VCaP (cell line): ENCODE results near the gene NIM1K.

ENCODE experiments used
- H3K27ac ChIP-seq: fragments of 450-650 bp; 2 replicates; pipeline ENCODE4 v1.5.1; 2017
- TF ChIP-seq, protein P1 (sequence below): fragments of 450-650 bp; conservative IDR thresholded peaks from 2 replicates; pipeline ENCODE4 v1.5.1; 2017; ENCODE audit warnings: mild to moderate bottlenecking, moderate library complexity

Gene NIM1K

DNA sequence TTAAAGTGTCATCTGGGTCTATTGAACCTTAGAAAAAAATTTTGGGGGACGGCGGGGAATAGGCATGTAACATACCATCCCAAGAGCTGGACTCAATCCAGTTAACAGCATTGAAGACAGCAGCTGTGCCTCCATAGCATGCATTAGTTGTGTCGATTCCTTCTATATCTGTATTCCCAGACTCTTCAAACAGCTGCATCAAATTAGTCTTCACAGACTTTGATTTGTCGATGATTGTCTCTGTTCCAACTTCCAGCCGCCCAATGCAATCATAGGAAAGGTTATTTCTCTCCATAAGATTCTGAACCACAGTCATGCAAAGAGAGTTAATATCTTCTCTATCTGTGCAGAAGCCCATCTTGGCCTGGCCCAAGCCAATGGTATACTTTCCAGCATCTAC lies 106.4 kb downstream of the NIM1K start:
- H3K27ac ChIP-seq: no peak overlapping the region
- TF ChIP-seq, protein P1, sequence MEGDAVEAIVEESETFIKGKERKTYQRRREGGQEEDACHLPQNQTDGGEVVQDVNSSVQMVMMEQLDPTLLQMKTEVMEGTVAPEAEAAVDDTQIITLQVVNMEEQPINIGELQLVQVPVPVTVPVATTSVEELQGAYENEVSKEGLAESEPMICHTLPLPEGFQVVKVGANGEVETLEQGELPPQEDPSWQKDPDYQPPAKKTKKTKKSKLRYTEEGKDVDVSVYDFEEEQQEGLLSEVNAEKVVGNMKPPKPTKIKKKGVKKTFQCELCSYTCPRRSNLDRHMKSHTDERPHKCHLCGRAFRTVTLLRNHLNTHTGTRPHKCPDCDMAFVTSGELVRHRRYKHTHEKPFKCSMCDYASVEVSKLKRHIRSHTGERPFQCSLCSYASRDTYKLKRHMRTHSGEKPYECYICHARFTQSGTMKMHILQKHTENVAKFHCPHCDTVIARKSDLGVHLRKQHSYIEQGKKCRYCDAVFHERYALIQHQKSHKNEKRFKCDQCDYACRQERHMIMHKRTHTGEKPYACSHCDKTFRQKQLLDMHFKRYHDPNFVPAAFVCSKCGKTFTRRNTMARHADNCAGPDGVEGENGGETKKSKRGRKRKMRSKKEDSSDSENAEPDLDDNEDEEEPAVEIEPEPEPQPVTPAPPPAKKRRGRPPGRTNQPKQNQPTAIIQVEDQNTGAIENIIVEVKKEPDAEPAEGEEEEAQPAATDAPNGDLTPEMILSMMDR: no peak

- TF ChIP-seq, protein P1: no peak
- H3K27ac ChIP-seq: no peak overlapping the region
Measured at GRCh38 chr5:43300112-43300511, 108.1 kb downstream of the NIM1K start.

DNA sequence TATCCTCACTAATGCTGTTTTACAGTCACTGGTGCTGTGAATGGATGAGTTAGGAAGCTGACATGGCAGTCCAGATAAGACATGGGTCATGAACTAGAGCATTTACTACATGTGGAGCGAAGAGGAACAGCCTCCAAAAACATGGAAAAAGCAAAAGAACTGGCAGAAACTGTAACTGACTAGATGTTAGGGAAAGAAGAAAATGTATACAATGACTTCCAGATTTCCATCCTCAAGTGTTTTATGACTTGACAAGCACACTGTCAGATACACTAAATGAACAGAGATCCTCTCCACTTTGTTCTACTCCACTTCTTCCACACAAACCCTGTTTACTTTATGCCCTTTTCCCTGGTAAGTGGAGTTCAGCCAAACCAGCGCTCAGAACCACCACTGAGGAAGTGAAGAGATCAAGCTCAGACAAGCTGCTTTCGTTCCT lies 109.6 kb downstream of the NIM1K start:
- H3K27ac ChIP-seq: no peak overlapping the region
- TF ChIP-seq, protein P1: no peak

DNA sequence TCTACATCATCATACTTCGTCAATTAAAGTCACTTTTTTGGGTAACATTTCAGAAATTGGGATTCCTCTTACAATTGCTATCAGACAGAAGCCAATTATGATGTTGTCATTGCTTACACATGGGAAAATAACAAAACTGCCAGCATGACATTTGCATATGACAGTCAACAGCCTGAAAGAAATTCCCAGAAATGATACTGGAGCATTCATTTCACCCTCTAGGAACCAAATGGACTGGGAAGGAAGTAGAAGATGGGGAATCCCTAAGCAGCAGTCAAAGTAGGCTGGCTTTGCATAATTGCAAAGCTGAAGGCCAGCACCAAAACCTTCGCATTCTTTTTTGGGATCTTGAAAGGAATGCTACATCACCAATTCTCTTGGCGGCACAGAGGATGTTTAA lies 110.5 kb downstream of the NIM1K start:
- H3K27ac ChIP-seq: no peak overlapping the region
- TF ChIP-seq, protein P1: no peak

DNA sequence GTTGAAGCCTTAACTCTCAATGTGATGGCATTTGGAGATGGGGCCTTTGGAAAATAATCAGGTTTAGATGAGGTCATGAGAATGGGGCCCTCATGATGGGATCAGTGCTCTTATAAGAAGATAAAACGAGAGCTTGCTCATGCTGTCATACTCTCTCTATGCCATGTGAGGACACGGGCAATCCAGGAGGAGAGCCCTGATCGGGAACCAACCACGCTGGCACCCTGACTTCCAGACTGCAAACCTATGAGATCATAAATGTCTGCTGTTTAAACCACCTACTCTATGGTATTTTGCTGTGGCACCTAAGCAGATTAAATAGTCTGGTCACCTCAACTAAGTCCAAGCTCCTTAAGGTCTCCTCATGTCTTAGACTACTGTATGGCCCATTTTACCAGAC lies 111.2 kb downstream of the NIM1K start:
- TF ChIP-seq, protein P1: no peak
- no peak overlapping the region for H3K27ac ChIP-seq

DNA sequence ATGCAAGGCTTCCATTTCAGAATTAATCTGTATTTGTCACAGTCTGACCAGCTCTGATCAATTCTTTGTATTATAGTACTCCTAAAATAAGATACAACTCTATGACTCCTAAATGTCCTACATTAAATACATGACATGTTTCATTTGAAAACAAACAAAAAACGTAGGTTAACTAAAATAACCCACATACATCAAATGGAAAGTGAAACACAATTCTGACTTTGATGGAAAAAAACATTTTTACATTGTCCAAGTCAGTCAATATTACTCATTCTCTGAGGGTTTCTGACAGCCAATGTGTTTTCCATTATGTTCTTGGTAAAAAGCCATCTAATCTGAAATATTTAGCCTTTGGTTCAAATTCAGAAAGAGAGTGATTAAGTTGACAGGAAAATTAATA lies 112.5 kb downstream of the NIM1K start:
- TF ChIP-seq, protein P1: no peak

GRCh38 chr5:43305948-43306565 lies 114.0 kb downstream of the NIM1K start:
- peak overlapping the region; percentile 29 for H3K27ac ChIP-seq
- TF ChIP-seq, protein P1: peak; percentile 89

More for the DNA sequence above, 112.5 kb downstream of the NIM1K start:
- H3K27ac ChIP-seq: no peak overlapping the region

GRCh38 chr5:43306954-43307353 lies 114.9 kb downstream of the NIM1K start:
- peak overlapping the region; percentile 29; the same call in 1 of the 2 replicates for H3K27ac ChIP-seq
